ENCODE results near the gene CDH8.

Gene CDH8

DNA sequence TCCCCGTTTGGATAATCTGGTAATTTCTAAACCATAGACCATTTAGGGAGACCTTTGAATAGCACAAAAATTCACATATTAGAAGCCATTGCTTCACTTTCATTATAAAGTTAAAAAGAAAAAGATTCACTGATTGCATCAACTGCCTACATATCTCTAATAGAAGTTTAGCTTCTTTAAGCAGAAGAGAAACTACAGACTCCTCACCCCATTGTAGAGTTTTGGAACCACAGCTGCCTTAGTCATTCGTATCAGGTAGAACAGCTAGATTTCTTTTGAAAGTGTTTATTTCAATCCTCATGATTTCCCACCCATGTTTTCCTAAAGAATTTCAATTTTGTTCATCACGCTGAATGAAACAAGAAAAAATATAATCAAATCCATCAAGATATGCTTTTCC, 144.8 kb downstream of the CDH8 start:
- Histone ChIP-seq H3K27ac (ENCODE audit: poor library complexity, severe bottlenecking) (peak overlapping the region; percentile 28), H3K4me1 (ENCODE audit: insufficient read depth, poor library complexity, severe bottlenecking) (peaks cover 45% of the 10 kb centered on the region), H3K9me3 (ENCODE audit: severe bottlenecking) (no peaks in the 10 kb centered on the region), H3K36me3 (ENCODE audit: low read depth) (no peaks in the 10 kb centered on the region), H3K4me3 (ENCODE audit: severe bottlenecking) (no peak overlapping the region), H3K27me3 (ENCODE audit: insufficient read depth, poor library complexity, severe bottlenecking) (no peaks in the 10 kb centered on the region)
- DNase-seq (ENCODE audit: low spot score) (no peak), ATAC-seq (ENCODE audit: low read depth) (no peak)
- TF ChIP-seq, protein P1, sequence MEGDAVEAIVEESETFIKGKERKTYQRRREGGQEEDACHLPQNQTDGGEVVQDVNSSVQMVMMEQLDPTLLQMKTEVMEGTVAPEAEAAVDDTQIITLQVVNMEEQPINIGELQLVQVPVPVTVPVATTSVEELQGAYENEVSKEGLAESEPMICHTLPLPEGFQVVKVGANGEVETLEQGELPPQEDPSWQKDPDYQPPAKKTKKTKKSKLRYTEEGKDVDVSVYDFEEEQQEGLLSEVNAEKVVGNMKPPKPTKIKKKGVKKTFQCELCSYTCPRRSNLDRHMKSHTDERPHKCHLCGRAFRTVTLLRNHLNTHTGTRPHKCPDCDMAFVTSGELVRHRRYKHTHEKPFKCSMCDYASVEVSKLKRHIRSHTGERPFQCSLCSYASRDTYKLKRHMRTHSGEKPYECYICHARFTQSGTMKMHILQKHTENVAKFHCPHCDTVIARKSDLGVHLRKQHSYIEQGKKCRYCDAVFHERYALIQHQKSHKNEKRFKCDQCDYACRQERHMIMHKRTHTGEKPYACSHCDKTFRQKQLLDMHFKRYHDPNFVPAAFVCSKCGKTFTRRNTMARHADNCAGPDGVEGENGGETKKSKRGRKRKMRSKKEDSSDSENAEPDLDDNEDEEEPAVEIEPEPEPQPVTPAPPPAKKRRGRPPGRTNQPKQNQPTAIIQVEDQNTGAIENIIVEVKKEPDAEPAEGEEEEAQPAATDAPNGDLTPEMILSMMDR (IDR thresholded peaks at IDR 0.05; ENCODE audit: poor library complexity, severe bottlenecking) = no peak

DNA sequence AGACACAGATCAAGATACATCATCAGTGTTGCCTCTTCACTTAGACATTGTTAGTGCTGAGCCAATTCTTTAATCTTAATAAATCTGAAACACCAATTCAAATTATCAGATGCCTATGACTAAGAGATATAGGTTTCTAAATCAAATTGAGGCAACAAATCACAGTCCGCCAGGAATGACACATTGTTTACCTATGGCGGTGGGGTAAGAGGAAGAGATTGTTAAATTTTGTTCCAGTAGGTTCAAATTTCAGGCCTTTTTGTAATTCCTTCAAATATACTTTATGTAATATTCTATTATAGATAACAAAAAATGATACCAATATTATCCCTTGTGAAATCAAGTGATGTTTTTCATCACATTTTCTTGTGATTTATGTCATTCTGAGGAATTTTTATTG, 145.9 kb downstream of the CDH8 start:
- ATAC-seq (ENCODE audit: low read depth) = peak; percentile 75
- TF ChIP-seq, protein P1 (IDR thresholded peaks at IDR 0.05; ENCODE audit: poor library complexity, severe bottlenecking) = no peak
- H3K4me1 ChIP-seq (ENCODE audit: insufficient read depth, poor library complexity, severe bottlenecking) = peaks cover 45% of the 10 kb centered on the region
- peak overlapping the region; percentile 28 for H3K27ac ChIP-seq (ENCODE audit: poor library complexity, severe bottlenecking)
- H3K4me3 ChIP-seq (ENCODE audit: severe bottlenecking) = no peak overlapping the region
- DNase-seq (ENCODE audit: low spot score) = no peak
- H3K9me3 ChIP-seq (ENCODE audit: severe bottlenecking) = no peaks in the 10 kb centered on the region
- no peaks in the 10 kb centered on the region for H3K27me3 ChIP-seq (ENCODE audit: insufficient read depth, poor library complexity, severe bottlenecking)
- H3K36me3 ChIP-seq (ENCODE audit: low read depth) = no peaks in the 10 kb centered on the region

DNA sequence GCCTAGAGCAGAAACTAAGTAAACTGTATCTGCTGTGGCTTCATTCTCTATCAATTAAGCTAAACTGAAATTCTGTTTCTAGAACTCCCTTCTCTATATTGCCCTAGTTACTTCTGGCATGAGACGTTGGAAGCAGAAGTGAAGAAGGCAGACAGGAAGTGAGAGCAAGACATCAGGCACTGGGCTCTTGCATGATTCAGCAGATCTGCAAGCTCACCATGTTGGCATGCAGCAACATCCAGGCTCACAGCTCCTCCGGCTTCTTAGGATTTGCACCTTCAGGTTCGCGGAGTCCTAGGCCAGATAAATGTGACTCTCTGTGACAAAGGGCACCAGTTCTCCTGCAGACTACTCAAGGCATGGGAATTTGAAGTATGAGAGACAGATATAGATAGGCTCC, 148.3 kb downstream of the CDH8 start:
- TF ChIP-seq, protein P1 (IDR thresholded peaks at IDR 0.05; ENCODE audit: poor library complexity, severe bottlenecking) = no peak
- peaks cover 45% of the 10 kb centered on the region for H3K4me1 ChIP-seq (ENCODE audit: insufficient read depth, poor library complexity, severe bottlenecking)
- no peaks in the 10 kb centered on the region for H3K9me3 ChIP-seq (ENCODE audit: severe bottlenecking)
- DNase-seq (ENCODE audit: low spot score) (no peak), ATAC-seq (ENCODE audit: low read depth) (peak; percentile 51; the same call in 2 of the 3 replicates)
- H3K36me3 ChIP-seq (ENCODE audit: low read depth) = no peaks in the 10 kb centered on the region
- no peak overlapping the region for H3K27ac ChIP-seq (ENCODE audit: poor library complexity, severe bottlenecking)
- H3K27me3 ChIP-seq (ENCODE audit: insufficient read depth, poor library complexity, severe bottlenecking) = no peaks in the 10 kb centered on the region
- H3K4me3 ChIP-seq (ENCODE audit: severe bottlenecking) = no peak overlapping the region

DNA sequence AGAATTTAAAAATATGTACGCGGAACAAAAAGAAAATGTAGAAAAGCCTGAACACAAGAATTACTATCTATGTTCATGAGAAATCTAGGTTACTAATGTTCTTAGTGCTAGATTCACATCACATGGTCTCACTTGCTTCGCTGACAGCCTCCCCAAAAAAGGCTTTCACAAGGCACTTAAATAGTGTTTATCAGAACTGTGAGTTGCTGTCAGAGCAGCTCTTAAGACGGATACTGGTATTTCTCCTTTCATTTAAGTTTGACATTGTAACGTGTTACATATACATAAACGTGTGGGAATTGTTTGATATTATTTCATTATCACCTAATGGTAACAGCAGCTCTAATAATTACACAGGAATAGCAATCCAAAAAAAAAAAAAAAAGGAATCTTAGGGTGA, 150.9 kb downstream of the CDH8 start:
- TF ChIP-seq, protein P1 (IDR thresholded peaks at IDR 0.05; ENCODE audit: poor library complexity, severe bottlenecking) = no peak
- no peak overlapping the region for H3K4me3 ChIP-seq (ENCODE audit: severe bottlenecking)
- DNase-seq (ENCODE audit: low spot score) (no peak), ATAC-seq (ENCODE audit: low read depth) (no peak)
- H3K36me3 ChIP-seq (ENCODE audit: low read depth) = no peaks in the 10 kb centered on the region
- H3K4me1 ChIP-seq (ENCODE audit: insufficient read depth, poor library complexity, severe bottlenecking) = peaks cover 20% of the 10 kb centered on the region
- H3K27me3 ChIP-seq (ENCODE audit: insufficient read depth, poor library complexity, severe bottlenecking) = no peaks in the 10 kb centered on the region
- H3K9me3 ChIP-seq (ENCODE audit: severe bottlenecking) = no peaks in the 10 kb centered on the region
- no peak overlapping the region for H3K27ac ChIP-seq (ENCODE audit: poor library complexity, severe bottlenecking)

DNA sequence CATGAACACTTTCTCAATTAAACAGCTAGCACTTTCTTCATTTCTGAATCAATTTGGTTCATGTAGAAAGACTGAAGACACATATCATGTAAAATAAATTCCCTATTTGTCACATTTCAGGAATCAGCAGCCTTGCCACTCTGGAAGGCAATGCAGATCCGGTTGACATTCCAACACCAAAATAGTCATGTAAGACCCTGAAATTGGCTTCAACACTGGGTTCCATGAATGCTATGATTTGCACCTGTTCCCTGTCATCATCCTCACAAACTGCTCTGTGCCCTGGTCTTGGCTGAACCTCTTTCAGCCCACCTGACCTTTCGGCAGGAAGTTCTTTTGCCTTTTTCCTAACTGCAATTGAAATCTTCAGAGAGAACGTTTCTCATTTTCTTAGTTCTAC, 156.9 kb downstream of the CDH8 start:
- H3K27ac ChIP-seq (ENCODE audit: poor library complexity, severe bottlenecking) = no peak overlapping the region
- H3K9me3 ChIP-seq (ENCODE audit: severe bottlenecking) = no peaks in the 10 kb centered on the region
- no peaks in the 10 kb centered on the region for H3K36me3 ChIP-seq (ENCODE audit: low read depth)
- DNase-seq (ENCODE audit: low spot score) = no peak
- no peaks in the 10 kb centered on the region for H3K4me1 ChIP-seq (ENCODE audit: insufficient read depth, poor library complexity, severe bottlenecking)
- no peaks in the 10 kb centered on the region for H3K27me3 ChIP-seq (ENCODE audit: insufficient read depth, poor library complexity, severe bottlenecking)
- no peak for ATAC-seq (ENCODE audit: low read depth)
- TF ChIP-seq, protein P1 (IDR thresholded peaks at IDR 0.05; ENCODE audit: poor library complexity, severe bottlenecking) = no peak
- no peak overlapping the region for H3K4me3 ChIP-seq (ENCODE audit: severe bottlenecking)

Data from RWPE2 (cell line).